ENCODE data around the gene PRSS56. TPM values are rescaled to one million over a fixed set of nuclear protein-coding genes. Genes with fewer than 3 reads are reported as not detected.
A peak's percentile ranks its signal among the peaks of the same experiment; 100 is the strongest.

The PRSS56 gene
- not detected for polyA plus RNA-seq (2013, experiment 1 of 2)
- not detected for polyA plus RNA-seq (2013, experiment 2 of 2)

GRCh38 chr2:232519581-232520438 lies at the start of gene PRSS56:
PRSS56 (plus strand) TSS chr2:232520388; CDS start chr2:232520599, 211 bp downstream.
- no peak within 1 kb of the TSS for H3K4me2 ChIP-seq (ENCODE audit: low read length, poor library complexity, severe bottlenecking)
- H3K27me3 ChIP-seq (ENCODE audit: control insufficient read depth in 1 of 2, insufficient read depth in 1 of 2, low read length in 2 of 2) = peaks cover 82 to 88% of the 10 kb centered on the region in 2 experiments
- 38% methylated on average over 8 of the region's 19 CpGs for WGBS

GRCh38 chr2:232473467-232473890 lies 46.7 kb upstream of the PRSS56 start:
- no peak overlapping the region for H3K27ac ChIP-seq (ENCODE audit: low read length, poor library complexity, severe bottlenecking)
- H2AK5ac ChIP-seq (ENCODE audit: low read length, severe bottlenecking) = no peak overlapping the region
- H3K14ac ChIP-seq (ENCODE audit: low read length in 2 of 2) = no peak overlapping the region
- no peak overlapping the region for H2AFZ ChIP-seq (ENCODE audit: low read depth, low read length)
- H3K4me3 ChIP-seq (ENCODE audit: insufficient read depth in 1 of 2, low read depth in 1 of 2, low read length in 2 of 2) = no peak overlapping the region
- peaks cover 18% of the 10 kb centered on the region for H3K9me3 ChIP-seq (ENCODE audit: control insufficient read depth, low read length)
- H2BK15ac ChIP-seq (ENCODE audit: low read depth, poor library complexity, severe bottlenecking) = no peak overlapping the region
- no peak overlapping the region for H3K4ac ChIP-seq (ENCODE audit: low read depth in 1 of 2, low read length in 2 of 2)
- no peaks in the 10 kb centered on the region for H3K36me3 ChIP-seq (ENCODE audit: control insufficient read depth in 1 of 2, insufficient read depth in 2 of 2, low read depth in 1 of 2, low read length in 2 of 2)
- no peaks in the 10 kb centered on the region for H3K4me1 ChIP-seq (ENCODE audit: control insufficient read depth, insufficient read depth, low read depth, low read length)
- H3K23ac ChIP-seq (ENCODE audit: low read length in 2 of 2) = no peak overlapping the region
- no peak overlapping the region for H2BK5ac ChIP-seq (ENCODE audit: low read depth, low read length, poor library complexity, severe bottlenecking)
- no peak overlapping the region for H2BK12ac ChIP-seq (ENCODE audit: low read length in 2 of 2)
- no peak overlapping the region for H2BK120ac ChIP-seq (ENCODE audit: low read depth, low read length)
- H4K91ac ChIP-seq (ENCODE audit: low read length) = no peak overlapping the region
- DNase-seq = peak; percentile 9
- H3K27me3 ChIP-seq (ENCODE audit: control insufficient read depth in 1 of 2, insufficient read depth in 1 of 2, low read length in 2 of 2) = peaks cover 49 to 94% of the 10 kb centered on the region in 2 experiments
- H4K8ac ChIP-seq (ENCODE audit: low read length) = no peak overlapping the region
- no peak overlapping the region for H3K4me2 ChIP-seq (ENCODE audit: low read length, poor library complexity, severe bottlenecking)
- no peaks in the 10 kb centered on the region for H3K79me1 ChIP-seq (replicated peaks; ENCODE audit: low read length, poor library complexity, severe bottlenecking)
- no peak overlapping the region for H3K9ac ChIP-seq (ENCODE audit: low read length)
- 57% methylated on average over 6 of the region's 6 CpGs for WGBS
- H3K18ac ChIP-seq (ENCODE audit: low read depth in 1 of 2, low read length in 2 of 2) = no peak overlapping the region

More at GRCh38 chr2:232519581-232520438, at the start of gene PRSS56:
- Histone ChIP-seq H4K8ac (ENCODE audit: low read length) (no peak within 1 kb of the TSS), H2AK5ac (ENCODE audit: low read length, severe bottlenecking) (no peak within 1 kb of the TSS), H3K36me3 (ENCODE audit: control insufficient read depth in 1 of 2, insufficient read depth in 2 of 2, low read depth in 1 of 2, low read length in 2 of 2) (no peaks in the 10 kb centered on the region), H2BK12ac (ENCODE audit: low read length in 2 of 2) (no peak within 1 kb of the TSS), H3K14ac (ENCODE audit: low read length in 2 of 2) (no peak within 1 kb of the TSS), H3K23ac (ENCODE audit: low read length in 2 of 2) (no peak within 1 kb of the TSS), H2AFZ (ENCODE audit: low read depth, low read length) (no peak within 1 kb of the TSS), H2BK15ac (ENCODE audit: low read depth, poor library complexity, severe bottlenecking) (no peak within 1 kb of the TSS), H3K9me3 (ENCODE audit: control insufficient read depth, low read length) (no peaks in the 10 kb centered on the region), H3K27ac (ENCODE audit: low read length, poor library complexity, severe bottlenecking) (no peak within 1 kb of the TSS), H2BK120ac (ENCODE audit: low read depth, low read length) (no peak within 1 kb of the TSS), H3K9ac (ENCODE audit: low read length) (no peak within 1 kb of the TSS), H3K4ac (ENCODE audit: low read depth in 1 of 2, low read length in 2 of 2) (no peak within 1 kb of the TSS), H4K91ac (ENCODE audit: low read length) (no peak within 1 kb of the TSS), H3K79me1 (replicated peaks; ENCODE audit: low read length, poor library complexity, severe bottlenecking) (no peaks in the 10 kb centered on the region), H3K4me1 (ENCODE audit: control insufficient read depth, insufficient read depth, low read depth, low read length) (peaks cover 18% of the 10 kb centered on the region), H3K18ac (ENCODE audit: low read depth in 1 of 2, low read length in 2 of 2) (no peak within 1 kb of the TSS), H3K4me3 (ENCODE audit: insufficient read depth in 1 of 2, low read depth in 1 of 2, low read length in 2 of 2) (no peak within 1 kb of the TSS), H2BK5ac (ENCODE audit: low read depth, low read length, poor library complexity, severe bottlenecking) (no peak within 1 kb of the TSS)
- DNase-seq = no peak

- WGBS = 81% methylated on average over 2 of the region's 2 CpGs
- Histone ChIP-seq H4K91ac (ENCODE audit: low read length) (no peak overlapping the region), H2AFZ (ENCODE audit: low read depth, low read length) (no peak overlapping the region), H3K14ac (ENCODE audit: low read length in 2 of 2) (no peak overlapping the region), H2BK120ac (ENCODE audit: low read depth, low read length) (no peak overlapping the region), H3K4me2 (ENCODE audit: low read length, poor library complexity, severe bottlenecking) (no peak overlapping the region), H2BK15ac (ENCODE audit: low read depth, poor library complexity, severe bottlenecking) (no peak overlapping the region), H3K9ac (ENCODE audit: low read length) (no peak overlapping the region), H3K4me3 (ENCODE audit: insufficient read depth in 1 of 2, low read depth in 1 of 2, low read length in 2 of 2) (no peak overlapping the region), H3K36me3 (ENCODE audit: control insufficient read depth in 1 of 2, insufficient read depth in 2 of 2, low read depth in 1 of 2, low read length in 2 of 2) (no peaks in the 10 kb centered on the region), H3K4me1 (ENCODE audit: control insufficient read depth, insufficient read depth, low read depth, low read length) (no peaks in the 10 kb centered on the region), H3K23ac (ENCODE audit: low read length in 2 of 2) (no peak overlapping the region), H4K8ac (ENCODE audit: low read length) (no peak overlapping the region), H3K27ac (ENCODE audit: low read length, poor library complexity, severe bottlenecking) (no peak overlapping the region), H2BK12ac (ENCODE audit: low read length in 2 of 2) (no peak overlapping the region), H3K18ac (ENCODE audit: low read depth in 1 of 2, low read length in 2 of 2) (no peak overlapping the region), H2AK5ac (ENCODE audit: low read length, severe bottlenecking) (no peak overlapping the region), H3K4ac (ENCODE audit: low read depth in 1 of 2, low read length in 2 of 2) (no peak overlapping the region), H2BK5ac (ENCODE audit: low read depth, low read length, poor library complexity, severe bottlenecking) (no peak overlapping the region), H3K27me3 (ENCODE audit: control insufficient read depth in 1 of 2, insufficient read depth in 1 of 2, low read length in 2 of 2) (peaks cover 72 to 90% of the 10 kb centered on the region in 2 experiments), H3K9me3 (ENCODE audit: control insufficient read depth, low read length) (peaks cover 18% of the 10 kb centered on the region), H3K79me1 (replicated peaks; ENCODE audit: low read length, poor library complexity, severe bottlenecking) (no peaks in the 10 kb centered on the region)
- DNase-seq = no peak
These were observed 44.1 kb upstream of the PRSS56 start for GRCh38 chr2:232476045-232476444.

GRCh38 chr2:232476791-232477190 lies 43.4 kb upstream of the PRSS56 start:
- no peak overlapping the region for H2AK5ac ChIP-seq (ENCODE audit: low read length, severe bottlenecking)
- peaks cover 77 to 85% of the 10 kb centered on the region in 2 experiments for H3K27me3 ChIP-seq (ENCODE audit: control insufficient read depth in 1 of 2, insufficient read depth in 1 of 2, low read length in 2 of 2)
- H3K9ac ChIP-seq (ENCODE audit: low read length) = no peak overlapping the region
- H3K4ac ChIP-seq (ENCODE audit: low read depth in 1 of 2, low read length in 2 of 2) = no peak overlapping the region
- H2AFZ ChIP-seq (ENCODE audit: low read depth, low read length) = no peak overlapping the region
- H3K27ac ChIP-seq (ENCODE audit: low read length, poor library complexity, severe bottlenecking) = no peak overlapping the region
- H2BK120ac ChIP-seq (ENCODE audit: low read depth, low read length) = no peak overlapping the region
- no peak overlapping the region for H2BK5ac ChIP-seq (ENCODE audit: low read depth, low read length, poor library complexity, severe bottlenecking)
- no peaks in the 10 kb centered on the region for H3K36me3 ChIP-seq (ENCODE audit: control insufficient read depth in 1 of 2, insufficient read depth in 2 of 2, low read depth in 1 of 2, low read length in 2 of 2)
- no peak overlapping the region for H3K4me3 ChIP-seq (ENCODE audit: insufficient read depth in 1 of 2, low read depth in 1 of 2, low read length in 2 of 2)
- no peak overlapping the region for H3K18ac ChIP-seq (ENCODE audit: low read depth in 1 of 2, low read length in 2 of 2)
- H3K9me3 ChIP-seq (ENCODE audit: control insufficient read depth, low read length) = peaks cover 12% of the 10 kb centered on the region
- no peaks in the 10 kb centered on the region for H3K4me1 ChIP-seq (ENCODE audit: control insufficient read depth, insufficient read depth, low read depth, low read length)
- H4K91ac ChIP-seq (ENCODE audit: low read length) = no peak overlapping the region
- H3K14ac ChIP-seq (ENCODE audit: low read length in 2 of 2) = no peak overlapping the region
- no peak overlapping the region for H2BK15ac ChIP-seq (ENCODE audit: low read depth, poor library complexity, severe bottlenecking)
- no peak for DNase-seq
- WGBS = 94% methylated on average over 7 of the region's 7 CpGs
- no peak overlapping the region for H3K4me2 ChIP-seq (ENCODE audit: low read length, poor library complexity, severe bottlenecking)
- no peak overlapping the region for H4K8ac ChIP-seq (ENCODE audit: low read length)
- H2BK12ac ChIP-seq (ENCODE audit: low read length in 2 of 2) = no peak overlapping the region
- H3K23ac ChIP-seq (ENCODE audit: low read length in 2 of 2) = no peak overlapping the region
- H3K79me1 ChIP-seq (replicated peaks; ENCODE audit: low read length, poor library complexity, severe bottlenecking) = no peaks in the 10 kb centered on the region
